ENCODE results near the gene PPM1D.

PPM1D gene

GRCh38 chr17:60676758-60677307, 76.8 kb downstream of the PPM1D start:
- peak in 1 of 6 experiments; percentile 22 for DNase-seq

DNA sequence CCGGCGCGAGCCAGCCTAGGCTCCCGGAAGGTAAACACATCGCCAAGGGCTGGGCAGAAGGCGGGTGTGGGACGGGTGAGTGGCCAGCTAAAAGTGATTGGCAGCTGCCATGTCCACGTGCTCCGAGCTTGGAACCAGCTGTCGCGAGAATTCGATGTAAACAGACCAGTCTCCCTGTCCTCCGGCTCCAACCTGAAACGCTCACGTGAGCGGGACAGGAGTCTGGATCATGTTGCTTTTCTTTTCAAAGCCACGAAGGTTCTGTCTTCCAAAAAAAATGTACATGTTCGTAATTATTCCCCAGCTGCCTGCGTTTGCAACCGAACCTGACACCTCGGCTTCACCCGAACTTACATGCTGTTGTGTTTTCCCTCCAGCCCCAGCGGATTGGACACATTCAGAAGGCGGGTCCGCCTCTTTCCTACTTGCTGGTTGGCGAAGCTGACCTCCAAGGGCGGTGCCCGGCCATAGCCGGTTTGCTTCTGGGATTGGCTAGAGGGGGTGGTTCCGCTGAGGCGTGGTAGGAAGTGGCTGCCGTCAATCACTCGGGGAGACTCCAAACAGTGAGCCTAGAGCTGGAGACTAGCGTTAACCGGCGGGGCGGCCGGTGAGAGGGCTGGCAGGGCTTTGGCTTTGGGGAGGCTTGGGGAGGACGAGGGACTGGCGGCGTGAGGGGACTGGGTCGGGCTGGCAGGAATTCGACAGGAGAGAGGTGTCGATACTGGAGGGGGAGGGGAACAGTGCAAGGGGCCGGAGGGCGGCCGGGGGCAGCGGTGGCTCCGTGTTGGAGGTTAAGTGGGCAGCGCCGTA, 77.5 kb downstream of the PPM1D start, which contains the start of gene BCAS3:
BCAS3 (plus strand) TSS at position 544 of the 810 bp plus-strand sequence.
- peak; percentile 91 to 99 (median 96) for DNase-seq

DNA sequence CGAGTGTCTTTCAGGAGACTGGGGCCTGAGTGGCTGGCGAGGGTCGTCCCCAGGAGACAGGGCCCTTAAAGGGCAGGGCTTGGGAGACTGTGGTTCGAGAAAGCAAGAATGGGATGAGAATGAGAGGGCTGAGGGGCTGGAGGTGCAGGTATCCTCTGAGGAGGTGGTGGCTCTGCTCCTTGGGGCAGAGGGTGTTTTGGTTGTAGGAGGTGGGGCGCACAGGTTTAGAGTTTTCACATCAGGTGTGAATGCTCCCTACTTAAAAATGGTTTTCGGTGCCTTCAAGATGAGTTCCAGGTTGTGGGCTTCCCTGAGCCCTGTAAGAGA, 78.1 kb downstream of the PPM1D start:
- no peak for DNase-seq

GRCh38 chr17:60679287-60679686, 79.3 kb downstream of the PPM1D start:
- no peak for DNase-seq

- DNase-seq: no peak
These were observed 80.8 kb downstream of the PPM1D start for GRCh38 chr17:60680754-60681153.

DNA sequence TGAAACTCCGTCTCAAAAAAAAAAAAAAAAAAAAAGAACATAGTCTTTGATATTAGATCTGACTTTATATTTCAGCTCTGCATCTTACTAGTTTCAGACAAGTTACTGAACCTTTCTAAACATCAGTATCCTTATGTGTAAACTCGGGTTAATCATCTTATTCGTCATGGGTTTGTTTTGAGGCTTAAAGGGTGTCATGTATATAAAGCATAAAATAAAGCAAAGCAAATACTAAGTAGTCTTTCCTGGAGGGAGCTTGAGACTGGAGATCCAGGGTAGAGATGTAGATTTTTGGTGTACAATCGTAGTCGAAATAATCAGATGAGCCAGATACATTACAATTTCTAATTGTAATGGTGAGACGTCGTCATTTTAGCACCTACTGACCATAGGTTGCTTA, 85.4 kb downstream of the PPM1D start:
- DNase-seq: no peak

- no peak for DNase-seq
These were observed 96.0 kb downstream of the PPM1D start for GRCh38 chr17:60695960-60696359.

- DNase-seq: no peak
These were observed 99.1 kb downstream of the PPM1D start for GRCh38 chr17:60699090-60699489.

DNA sequence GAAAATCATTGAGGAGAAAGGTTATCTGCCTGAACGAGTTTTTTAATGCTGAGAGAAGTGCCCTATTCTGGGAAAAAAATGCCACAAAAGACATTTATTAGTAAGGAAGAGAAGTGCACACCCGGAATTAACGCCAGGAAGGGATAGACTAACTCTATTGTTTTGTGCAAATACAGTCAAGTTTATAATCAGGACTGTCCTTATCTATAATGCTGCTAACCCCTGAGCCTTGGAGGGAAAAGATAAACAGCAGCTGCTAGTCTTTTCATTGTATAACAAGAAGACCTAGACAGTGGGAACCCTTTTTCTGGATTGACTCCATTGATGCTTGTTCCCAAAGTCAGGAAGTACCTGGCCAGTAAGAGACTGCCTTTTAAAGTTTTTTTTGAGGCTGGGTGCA, 104.2 kb downstream of the PPM1D start:
- DNase-seq: no peak

GRCh38 chr17:60712675-60713074, 112.7 kb downstream of the PPM1D start:
- DNase-seq: no peak

- DNase-seq: no peak
These were observed 113.6 kb downstream of the PPM1D start for GRCh38 chr17:60713608-60714007.
